AG09319 (cell line): Measurements from ENCODE around the gene TPRX1.
"Not testable (repeated sequence)": the region's sequence is repeated elsewhere in the genome, so short reads cannot be mapped to it uniquely, and the experiment has no call there.

Source experiments
- DNase-seq: peaks from one replicate; pipeline ENCODE4 v3.0.0-alpha.2; 2010; ENCODE audit warnings: low read depth; ENCODE audit errors: extremely low read depth
- TF ChIP-seq, protein P1 (sequence below): IDR thresholded peaks from 2 replicates; pipeline ENCODE4 v1.5.1; 2011; ENCODE audit warnings: low read depth, mild to moderate bottlenecking, inconsistent platforms, low read length, moderate library complexity

The TPRX1 gene

DNA sequence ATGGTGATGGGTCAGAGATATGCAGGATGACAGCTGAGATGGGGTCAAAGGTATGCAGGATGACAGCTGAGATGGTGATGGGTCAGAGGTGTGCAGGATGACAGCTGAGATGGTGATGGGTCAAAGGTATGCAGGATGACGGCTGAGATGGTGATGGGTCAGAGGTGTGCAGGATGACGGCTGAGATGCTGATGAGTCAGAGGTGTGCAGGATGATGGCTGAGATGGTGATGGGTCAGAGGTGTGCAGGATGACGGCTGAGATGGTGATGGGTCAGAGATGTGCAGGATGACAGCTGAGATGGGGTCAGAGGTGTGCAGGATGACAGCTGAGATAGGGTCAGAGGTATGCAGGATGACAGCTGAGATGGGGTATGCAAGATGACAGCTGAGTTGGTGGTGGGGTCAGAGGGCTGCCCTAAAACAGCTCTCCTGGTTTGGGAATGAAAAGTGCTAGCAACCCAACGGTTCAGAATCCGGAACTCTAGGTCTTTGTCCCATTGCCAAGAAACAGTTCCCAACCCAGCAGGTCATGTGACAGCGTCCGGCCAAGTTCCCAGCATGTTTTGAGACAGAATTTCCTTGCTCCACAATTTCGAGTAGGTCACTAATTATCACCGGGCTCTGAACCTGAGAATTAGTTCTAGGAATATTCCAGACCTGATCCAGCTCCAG lies 22.6 kb downstream of the TPRX1 start:
- TF ChIP-seq, protein P1, sequence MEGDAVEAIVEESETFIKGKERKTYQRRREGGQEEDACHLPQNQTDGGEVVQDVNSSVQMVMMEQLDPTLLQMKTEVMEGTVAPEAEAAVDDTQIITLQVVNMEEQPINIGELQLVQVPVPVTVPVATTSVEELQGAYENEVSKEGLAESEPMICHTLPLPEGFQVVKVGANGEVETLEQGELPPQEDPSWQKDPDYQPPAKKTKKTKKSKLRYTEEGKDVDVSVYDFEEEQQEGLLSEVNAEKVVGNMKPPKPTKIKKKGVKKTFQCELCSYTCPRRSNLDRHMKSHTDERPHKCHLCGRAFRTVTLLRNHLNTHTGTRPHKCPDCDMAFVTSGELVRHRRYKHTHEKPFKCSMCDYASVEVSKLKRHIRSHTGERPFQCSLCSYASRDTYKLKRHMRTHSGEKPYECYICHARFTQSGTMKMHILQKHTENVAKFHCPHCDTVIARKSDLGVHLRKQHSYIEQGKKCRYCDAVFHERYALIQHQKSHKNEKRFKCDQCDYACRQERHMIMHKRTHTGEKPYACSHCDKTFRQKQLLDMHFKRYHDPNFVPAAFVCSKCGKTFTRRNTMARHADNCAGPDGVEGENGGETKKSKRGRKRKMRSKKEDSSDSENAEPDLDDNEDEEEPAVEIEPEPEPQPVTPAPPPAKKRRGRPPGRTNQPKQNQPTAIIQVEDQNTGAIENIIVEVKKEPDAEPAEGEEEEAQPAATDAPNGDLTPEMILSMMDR, result no peak
- DNase-seq, result no peak

DNA sequence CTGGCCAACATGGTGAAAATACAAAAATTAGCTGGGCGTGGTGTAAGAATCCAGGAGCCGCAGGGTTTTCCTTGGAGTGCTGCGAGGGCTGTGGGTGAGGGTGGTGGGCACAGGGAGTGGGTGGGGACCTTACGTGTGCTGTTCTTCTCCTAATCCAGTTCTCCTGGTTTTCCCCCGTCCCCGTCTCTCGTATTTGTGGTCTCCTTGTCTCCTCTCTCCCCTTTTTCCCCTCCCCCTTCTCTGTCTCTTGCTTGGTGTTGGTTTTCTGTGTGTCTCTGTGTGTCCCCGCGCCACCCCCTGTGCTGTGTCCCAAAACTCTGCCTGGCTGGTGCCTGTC lies 24.2 kb downstream of the TPRX1 start:
- DNase-seq, result no peak
- TF ChIP-seq, protein P1, result no peak

DNA sequence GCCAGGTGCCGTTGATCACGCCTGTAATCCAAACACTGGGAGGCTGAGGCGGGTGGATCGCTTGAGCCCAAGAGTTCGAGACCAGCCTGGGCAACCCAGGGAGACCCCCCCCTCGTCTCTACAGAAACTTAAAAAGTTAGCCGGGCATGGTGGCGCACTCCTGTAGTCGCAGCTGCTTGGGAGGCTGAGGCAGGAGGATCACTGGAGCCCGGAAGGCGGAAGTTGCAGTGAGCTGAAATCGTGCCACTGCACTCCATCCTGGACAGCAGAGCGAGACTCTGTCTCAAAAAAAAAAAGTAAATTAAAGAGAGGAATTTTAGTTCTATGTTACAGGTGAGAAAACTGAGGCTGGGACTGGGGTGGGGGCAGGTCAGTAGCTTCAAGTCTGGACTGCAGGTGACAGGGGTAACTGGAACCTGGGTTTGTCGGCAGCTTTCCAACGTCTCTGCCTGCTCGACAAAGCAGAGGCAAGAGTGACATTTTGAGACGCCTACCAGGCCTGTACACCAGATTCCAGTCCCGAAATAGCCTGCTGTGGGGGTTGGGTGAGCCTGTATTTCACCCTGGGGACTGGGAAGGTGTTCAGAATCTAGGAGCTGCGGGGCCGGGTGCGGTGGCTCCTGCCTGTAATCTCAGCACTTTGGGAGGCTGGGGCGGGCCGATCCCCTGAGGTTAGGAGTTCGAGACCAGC lies 24.7 kb downstream of the TPRX1 start:
- TF ChIP-seq, protein P1, result no peak
- no peak for DNase-seq

DNA sequence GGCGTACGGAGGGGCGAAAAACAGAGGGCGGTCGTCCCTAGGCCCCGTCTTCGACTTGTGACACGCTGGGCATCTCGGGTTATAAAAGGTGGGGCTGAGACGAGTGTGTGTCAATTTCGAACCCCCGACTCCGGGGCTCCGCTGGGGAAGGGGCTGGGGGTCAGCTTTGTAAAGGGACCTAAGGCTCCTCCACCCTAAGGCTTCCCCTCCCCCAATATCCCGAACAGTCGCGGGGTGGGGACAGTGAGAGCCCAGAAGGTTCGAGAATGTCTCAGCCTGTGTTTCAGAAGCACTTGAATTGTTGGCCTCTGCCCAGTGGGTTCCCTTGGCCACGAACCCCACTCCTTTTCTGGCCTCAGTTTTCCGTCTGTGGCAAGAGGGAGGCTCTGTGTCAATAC lies 25.4 kb downstream of the TPRX1 start:
- DNase-seq, result no peak
- TF ChIP-seq, protein P1, result no peak

DNA sequence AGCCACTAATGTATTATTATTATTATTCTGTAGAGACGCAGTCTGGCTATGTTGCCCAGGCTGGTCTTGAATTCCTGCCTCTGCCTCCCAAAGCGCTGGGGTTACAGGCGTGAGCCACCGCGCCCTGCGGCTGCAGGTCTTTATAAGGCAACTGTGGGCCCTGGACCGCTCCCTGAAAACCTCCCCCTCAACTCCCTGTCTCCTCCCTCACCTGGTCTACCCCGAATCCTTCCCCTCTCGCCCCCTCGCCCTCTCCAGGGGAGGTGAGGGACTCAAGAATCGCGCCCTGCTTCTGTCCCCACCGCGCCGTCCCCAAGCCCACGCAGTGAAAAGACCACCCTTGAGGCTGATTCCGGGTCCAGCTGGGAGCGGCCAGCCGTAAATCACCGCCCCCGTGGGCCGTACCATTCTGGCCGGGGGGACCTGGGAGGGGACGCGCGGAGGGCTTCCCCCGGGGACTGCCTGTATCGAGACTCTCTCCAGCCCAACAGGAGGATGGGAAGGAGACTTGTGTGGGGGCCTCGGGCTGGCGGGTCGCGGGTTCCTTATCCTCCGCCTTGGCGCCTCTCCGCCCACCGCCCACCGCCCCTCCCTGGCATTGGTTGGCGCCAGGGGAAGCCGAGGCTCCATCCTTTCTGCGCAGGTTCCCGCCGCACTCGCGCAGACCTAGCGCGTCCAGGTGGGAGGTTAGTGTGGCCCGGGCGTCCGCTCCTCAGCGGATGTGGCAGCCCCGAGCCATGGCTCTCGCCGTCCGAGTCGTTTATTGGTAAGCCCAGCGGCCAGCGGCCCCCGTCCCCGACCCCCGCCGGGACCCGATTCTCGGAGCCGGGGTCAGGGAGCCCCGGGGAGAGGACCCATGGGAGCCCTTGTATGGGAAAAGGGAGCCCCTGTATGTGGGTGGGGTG lies 26.1 kb downstream of the TPRX1 start, which contains the start of gene SELENOW:
SELENOW (plus strand) TSS at position 655 of the 905 bp plus-strand sequence; CDS start at position 738, 83 bp downstream.
- TF ChIP-seq, protein P1, result no peak
- DNase-seq, result no peak

DNA sequence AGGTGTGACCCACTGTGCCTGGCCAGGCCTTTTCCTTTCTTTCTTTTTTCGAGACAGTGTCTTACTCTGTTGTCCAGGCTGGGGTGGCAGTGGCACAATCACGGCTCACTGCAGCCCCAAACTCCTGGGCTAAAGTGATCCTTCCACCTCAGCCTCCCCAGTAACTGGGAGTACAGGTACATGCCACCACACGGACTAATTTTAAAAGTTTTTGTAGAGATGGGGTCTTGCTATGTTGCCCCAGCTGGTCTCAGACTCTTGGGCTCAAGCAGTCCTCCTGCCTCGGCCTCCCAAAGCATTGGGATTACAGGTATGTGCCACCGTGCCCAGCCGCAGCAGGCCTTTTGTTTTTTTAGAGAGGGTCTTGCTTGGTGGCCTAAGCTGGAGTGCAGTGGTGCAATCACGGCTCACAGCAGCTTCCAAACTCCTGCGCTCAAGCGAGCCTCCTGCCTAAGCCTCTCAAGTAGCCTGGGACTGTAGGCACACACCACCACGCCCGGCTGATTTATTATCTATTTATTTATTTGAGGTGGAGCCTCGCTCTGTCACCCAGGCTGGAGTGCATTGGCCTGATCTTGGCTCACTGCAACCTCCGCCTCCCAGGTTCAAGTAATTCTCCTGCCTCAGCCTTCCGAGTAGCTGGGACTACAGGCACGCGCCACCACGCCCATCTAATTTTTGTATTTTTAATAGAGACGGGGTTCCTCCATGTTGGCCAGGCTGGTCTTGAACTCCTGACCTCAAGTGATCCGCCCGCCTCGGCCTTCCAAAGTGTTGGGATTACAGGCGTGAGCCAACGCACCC lies 26.9 kb downstream of the TPRX1 start:
- DNase-seq, result not testable (repeated sequence)

DNA sequence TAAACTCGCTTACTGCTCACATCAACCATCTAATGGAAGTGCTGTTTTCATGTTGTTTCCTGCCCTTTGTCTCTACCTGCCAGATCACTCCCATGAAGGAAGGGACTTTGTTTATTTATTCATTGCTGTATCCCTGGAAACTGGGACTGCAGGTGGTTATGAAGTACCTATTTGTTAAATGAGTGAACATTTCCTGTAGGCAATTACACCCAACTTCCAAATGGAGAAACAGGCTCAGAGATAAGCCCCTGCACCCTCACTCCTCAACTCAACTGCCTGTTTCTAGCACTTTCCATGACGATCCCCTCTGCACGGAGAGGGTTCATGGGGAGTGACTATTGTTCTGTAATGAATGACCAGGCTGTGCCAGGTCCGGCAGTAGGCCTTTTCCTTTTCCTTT lies 27.8 kb downstream of the TPRX1 start:
- TF ChIP-seq, protein P1, result no peak
- no peak for DNase-seq

DNA sequence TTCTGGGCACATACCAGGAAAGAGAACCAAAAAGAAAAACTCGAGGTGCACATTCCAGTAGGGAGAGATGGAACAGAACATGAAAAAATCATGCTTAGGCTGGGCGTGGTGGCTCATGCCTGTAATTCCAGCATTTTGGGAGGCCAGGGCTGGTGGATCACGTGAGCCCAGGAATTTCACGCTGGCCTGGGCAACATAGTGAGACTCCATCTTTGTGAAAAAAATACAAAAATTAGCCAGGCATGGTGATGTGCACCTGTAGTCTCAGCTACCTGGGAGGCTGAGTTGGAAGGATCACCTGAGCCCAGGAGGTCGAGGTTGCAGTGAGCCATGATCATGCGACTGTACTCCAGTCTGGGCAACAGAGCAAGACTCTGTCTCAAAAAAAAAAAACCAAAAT lies 33.1 kb downstream of the TPRX1 start:
- DNase-seq, result not testable (repeated sequence)
